Measurements from ENCODE around the gene MXD3.

Gene MXD3

GRCh38 chr5:177316005-177316404 lies 4.3 kb upstream of the MXD3 start:
- DNase-seq (ENCODE audit: insufficient read length, low spot score) (no peak), FAIRE-seq (no peak)
- no peak for TF ChIP-seq CTCF (IDR thresholded peaks at IDR 0.05; ENCODE audit: insufficient read depth, missing control alignments)

- DNase-seq (ENCODE audit: insufficient read length, low spot score) (no peak), FAIRE-seq (no peak)
- TF ChIP-seq CTCF (IDR thresholded peaks at IDR 0.05; ENCODE audit: insufficient read depth, missing control alignments): no peak
Measured at GRCh38 chr5:177315411-177315810, 3.7 kb upstream of the MXD3 start.

GRCh38 chr5:177314376-177315342 lies 3.0 kb upstream of the MXD3 start:
- no peak for TF ChIP-seq CTCF (IDR thresholded peaks at IDR 0.05; ENCODE audit: insufficient read depth, missing control alignments)
- DNase-seq (ENCODE audit: insufficient read length, low spot score): no peak
- FAIRE-seq: no peak

- FAIRE-seq: no peak
- no peak for TF ChIP-seq CTCF (IDR thresholded peaks at IDR 0.05; ENCODE audit: insufficient read depth, missing control alignments)
Measured at GRCh38 chr5:177313561-177314259, 2.0 kb upstream of the MXD3 start.

GRCh38 chr5:177312649-177313181 lies 1.0 kb upstream of the MXD3 start:
- TF ChIP-seq CTCF (IDR thresholded peaks at IDR 0.05; ENCODE audit: insufficient read depth, missing control alignments): no peak
- FAIRE-seq: no peak

More at GRCh38 chr5:177313561-177314259, 2.0 kb upstream of the MXD3 start:
- no peak for DNase-seq (ENCODE audit: insufficient read length, low spot score)

GRCh38 chr5:177311392-177311722 lies 341 bp downstream of the MXD3 start:
- no peak for TF ChIP-seq CTCF (IDR thresholded peaks at IDR 0.05; ENCODE audit: insufficient read depth, missing control alignments)
- DNase-seq (ENCODE audit: insufficient read length, low spot score): no peak
- no peak for FAIRE-seq

More at GRCh38 chr5:177312649-177313181, 1.0 kb upstream of the MXD3 start:
- no peak for DNase-seq (ENCODE audit: insufficient read length, low spot score)
